ENCODE measurements around the gene UBASH3B.
A peak's percentile ranks its signal among the peaks of the same experiment; 100 is the strongest.

UBASH3B gene

DNA sequence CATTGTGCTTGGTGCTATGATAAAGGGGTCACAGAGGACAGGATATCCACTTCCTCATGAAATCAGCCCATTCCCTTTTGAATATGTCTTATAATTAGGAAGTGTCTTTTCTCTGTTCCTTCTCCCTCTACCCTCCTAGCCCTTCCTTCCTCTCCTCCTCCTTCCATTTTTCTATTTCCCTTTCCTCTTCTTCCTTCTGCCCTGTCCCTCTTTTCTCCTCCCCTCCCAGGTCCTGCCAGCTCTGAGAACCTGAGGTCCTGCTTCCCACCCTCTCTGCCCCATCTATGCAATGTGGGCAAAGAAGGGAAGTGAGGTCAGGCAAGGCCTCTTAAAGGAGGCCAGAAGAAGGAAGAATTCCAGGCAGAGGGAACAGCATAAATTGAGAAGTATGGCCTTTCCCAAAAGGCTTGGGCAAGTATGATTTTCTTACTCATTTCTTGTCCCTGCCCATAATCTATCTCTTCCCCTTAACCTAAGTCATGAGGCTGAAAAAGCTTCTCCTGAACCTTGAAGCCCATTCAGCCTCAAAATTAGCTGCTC lies 7.7 kb upstream of the UBASH3B start:
- DNase-seq: no peak

DNA sequence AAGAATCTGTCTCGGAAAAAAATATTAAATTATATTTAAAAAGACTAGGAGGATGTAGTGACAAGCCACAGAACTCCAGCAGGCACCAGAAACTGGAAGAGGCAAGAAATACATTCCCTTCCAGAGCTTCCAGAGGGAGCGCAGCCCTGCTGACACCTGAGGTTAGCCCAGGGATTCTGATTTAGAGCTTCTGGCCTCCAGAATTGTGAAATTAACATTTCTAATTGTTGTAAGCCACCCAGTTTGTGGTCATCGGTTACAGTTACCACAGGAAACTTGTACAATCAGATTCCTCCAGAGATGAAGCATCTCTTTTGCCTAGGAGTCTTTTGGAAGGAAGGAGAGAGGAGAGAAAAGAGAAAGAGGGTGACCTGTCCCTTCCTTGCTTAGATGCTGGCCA lies 6.4 kb upstream of the UBASH3B start:
- no peak for DNase-seq

DNA sequence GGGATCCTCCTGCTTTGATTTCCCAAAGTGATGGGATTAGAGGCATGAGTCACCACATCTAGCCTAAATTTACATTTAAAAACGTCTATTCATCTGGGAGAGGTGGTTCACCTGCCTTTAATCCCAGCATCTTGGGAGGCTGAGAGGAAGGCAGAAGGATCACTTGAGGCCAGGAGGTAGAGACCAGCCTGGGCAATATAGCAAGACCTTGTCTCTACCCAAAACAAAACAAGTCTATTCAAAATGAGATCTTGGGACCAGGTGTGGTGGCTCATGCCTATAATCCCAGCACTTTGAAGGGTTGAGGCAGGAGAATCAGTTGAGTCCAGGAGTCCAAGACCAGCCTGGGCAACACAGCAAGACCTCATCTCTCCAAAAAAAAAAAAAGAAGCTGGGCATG lies 4.9 kb upstream of the UBASH3B start:
- DNase-seq: no peak

DNA sequence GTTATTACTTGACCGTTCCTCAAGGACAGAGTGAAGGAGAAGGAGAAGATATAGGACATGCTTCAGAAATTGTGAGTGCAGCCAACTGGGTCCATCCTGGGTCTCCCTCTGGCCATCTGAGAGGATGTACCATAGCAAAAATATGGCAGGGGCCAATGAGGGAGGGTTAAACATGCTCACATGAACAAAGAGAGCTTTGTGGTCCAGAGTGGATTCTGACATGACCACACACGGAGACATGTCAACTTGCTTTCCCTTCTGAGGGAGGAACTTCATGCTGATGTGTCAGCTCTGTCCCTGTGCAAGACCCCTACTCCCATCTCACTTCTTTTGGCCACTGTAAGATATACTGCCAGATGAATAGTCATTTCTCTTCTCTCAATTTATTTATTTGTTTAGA lies 3.0 kb upstream of the UBASH3B start:
- DNase-seq: no peak

DNA sequence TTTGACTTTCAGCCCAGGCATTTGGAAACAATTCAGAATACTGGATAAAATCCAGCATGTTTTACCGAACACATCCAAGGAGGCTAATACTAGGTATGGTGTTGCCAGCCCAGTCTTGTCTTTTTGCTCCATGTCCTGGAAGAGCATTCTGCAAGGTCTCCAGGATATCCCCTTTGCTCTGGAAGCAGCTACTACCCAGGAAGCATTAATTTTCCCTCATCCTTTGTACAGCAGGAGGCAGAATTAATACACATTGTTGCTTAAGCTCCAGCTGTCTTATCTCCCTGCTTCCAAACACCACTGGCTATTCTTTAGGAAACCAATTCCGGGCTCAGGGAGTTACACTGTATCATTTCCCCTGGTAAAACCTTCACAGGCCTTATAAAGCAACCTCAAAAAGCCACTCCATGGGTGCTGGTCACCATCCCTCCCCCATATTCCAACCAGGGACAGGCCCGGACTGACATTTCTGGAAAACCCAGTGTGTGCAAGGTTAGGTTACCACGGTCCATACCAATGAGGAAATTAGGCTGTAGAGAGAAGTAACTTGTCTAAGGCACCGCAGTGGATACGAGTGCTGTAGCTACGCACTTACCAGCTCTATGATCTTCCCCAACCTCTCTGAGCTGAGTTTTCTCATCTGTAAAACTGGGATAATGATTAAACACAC lies 1.5 kb upstream of the UBASH3B start:
- DNase-seq: no peak

DNA sequence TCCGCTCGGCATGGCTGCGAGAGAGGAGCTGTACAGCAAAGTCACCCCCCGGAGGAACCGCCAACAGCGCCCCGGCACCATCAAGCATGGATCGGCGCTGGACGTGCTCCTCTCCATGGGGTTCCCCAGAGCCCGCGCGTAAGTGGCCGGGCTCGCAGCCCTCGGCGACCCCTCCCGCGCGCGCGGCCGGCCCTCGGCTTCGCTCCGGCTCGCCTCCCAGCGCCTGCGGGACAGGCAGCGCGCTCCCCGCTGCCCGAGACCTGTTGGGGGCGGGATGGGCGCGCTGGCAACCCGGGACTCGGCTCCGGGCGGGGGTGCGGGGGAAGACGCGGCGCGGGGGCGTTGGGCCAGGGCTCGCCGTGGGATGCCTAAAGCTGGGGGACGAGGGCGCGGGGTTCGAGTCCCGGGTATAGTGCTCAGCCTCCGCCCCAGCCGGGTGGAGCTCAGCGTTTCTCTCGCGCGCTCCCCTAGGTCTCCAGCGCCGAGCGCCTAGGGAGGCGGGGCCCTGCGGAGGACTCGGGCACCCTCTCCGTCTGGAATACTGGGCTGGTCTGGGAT lies 630 bp downstream of the UBASH3B start:
- peak; percentile 48 for DNase-seq

DNA sequence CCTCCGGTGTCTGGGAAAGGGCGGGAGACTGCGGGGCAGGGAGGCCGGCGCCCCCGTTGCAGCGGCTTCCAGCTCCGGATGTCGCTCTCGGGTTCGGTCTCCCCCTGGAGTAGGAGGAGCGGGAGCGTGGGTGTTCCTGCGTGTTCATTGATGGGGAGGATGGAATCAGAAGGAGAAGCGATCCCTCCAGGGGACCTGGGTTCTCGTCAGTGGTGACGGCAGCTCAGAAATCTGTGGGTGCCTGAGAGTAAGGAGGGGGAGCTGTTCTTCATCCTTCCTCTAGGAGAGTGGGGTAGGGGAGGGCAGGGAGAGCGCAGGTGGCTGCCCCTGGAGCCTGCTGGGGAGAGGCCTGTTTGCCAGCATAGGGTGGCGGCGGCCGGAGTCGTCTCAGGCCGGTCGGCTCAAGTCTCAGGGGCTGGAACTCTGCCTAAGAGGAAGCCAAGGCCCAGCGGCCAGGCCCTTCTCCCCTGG lies 1.1 kb downstream of the UBASH3B start:
- DNase-seq: peak; percentile 34

DNA sequence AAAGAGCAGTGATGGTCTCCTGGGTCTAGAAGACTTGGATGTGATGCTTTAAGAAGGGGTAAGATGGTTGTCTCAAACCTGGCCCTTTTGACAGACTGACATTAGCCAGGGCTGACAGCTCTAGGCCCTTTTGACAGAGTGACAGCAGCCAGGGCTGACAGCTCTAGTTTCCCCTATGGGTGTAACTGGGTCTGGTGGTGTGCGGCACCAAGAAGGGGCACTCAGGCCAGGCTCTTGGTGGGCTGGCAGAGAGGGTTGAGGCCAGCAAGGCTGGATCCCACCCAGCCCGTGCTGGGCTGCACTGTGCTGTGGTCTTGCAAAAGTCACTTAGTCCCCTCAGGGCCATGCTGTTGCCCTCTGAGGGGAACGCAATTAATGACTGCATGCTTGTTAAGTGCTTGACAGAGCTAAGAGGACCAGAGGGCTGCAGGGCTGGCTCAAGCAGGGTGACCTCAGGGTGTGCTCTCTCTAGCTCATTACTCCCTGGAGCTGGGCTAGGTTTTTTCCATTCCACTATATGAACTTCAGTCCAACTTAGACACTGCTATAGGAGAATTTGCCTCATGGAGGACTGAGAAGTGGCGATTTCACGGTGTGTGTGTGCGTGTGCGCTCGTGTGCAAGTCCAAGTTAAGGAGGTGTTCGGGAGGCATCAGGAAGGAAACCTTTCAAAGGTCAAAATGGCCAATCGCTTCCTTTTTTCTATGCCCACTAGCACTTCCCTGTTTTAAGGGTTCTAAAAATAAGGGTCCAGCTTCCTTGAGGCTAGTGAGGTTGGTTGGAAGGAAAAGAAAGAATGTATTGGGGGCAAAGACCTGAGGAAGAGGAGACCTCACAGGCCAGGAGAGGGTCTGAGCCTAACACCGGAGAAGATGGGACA lies 4.4 kb downstream of the UBASH3B start:
- DNase-seq: no peak

DNA sequence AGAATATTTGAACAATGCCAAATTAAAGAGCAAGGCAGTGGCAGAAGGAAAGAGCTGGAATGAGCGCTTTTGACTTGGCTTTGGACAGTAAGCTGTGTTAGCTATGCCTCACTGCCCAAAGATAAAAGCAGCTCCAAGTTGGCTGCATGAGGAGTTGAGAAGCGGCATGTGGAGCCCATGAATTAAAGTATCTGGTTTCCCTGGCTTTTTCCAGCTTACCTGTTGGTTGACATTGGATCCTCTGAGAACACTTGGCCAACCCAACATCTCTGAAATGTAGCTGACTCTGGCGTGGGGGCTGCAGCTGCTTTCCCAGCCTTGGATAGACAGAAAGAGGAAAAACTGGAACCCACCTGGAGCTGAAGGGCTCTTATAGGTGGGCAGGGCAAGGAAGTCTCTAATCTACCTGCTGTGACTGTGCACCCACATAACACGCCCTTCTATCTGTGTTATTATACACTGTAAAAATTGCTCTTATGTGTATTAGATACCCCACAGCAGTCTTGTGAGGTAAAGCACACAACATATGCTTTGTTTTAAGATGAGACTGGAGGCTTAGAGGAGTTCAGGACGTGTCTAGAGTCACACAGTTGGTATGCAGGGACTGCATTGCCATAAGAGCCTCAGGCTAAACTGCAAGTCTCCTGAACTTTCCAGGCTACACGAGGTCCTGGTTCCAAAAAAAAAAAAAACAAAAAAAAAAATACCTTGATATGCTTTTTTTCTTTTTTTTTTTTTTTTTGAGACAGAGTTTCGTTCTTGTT lies 5.8 kb downstream of the UBASH3B start:
- DNase-seq: no peak

DNA sequence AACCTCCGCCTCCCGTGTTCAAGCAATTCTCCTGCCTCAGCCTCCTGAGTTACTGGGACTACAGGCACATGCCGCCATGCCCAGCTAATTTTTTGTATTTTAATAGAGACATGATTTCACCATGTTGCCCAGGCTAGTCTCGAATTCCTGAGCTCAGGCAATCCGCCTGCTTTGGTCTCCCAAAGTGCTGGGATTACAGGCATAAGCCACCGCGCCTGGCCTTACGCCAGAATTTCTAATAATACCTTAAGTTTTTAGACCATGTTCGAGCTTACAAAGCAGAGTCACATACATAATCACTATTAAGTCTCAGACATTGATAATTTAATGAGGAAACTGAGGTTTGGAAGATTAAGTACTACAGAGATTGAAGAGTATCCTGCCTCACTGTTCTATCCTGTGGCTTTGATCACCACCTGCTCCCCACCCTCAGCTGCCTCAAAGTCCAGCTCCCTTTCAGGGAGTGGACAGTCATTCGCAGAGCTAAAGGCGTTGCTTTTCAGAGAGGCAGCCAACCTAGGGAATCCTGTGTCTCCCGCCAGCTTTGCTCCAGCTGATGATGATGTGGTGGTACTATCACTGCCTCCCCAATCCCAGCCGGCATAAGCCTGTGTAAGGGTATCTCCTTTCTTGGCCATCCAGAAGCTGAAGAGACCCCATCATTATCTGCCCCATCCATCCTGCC lies 7.7 kb downstream of the UBASH3B start:
- DNase-seq: no peak

DNA sequence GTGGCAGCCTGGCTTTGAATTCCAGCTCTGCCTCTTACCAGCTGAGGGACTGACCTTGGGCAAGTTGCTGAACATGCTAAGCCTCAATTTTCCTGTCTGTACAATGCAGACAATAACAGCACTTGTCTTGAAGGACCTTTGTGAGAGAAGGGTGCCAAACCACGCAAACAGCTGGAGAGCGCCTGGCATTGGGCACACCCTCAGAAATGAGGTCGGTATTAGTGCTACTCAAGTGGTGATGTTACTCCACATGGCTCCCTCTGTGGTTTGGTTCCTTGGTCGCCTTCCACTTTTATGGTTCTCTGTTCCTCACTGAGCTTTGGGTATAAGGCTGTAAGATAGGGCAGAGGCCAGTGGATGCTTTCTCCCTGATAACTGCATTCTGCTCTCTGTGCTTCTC lies 8.2 kb downstream of the UBASH3B start:
- DNase-seq: no peak

DNA sequence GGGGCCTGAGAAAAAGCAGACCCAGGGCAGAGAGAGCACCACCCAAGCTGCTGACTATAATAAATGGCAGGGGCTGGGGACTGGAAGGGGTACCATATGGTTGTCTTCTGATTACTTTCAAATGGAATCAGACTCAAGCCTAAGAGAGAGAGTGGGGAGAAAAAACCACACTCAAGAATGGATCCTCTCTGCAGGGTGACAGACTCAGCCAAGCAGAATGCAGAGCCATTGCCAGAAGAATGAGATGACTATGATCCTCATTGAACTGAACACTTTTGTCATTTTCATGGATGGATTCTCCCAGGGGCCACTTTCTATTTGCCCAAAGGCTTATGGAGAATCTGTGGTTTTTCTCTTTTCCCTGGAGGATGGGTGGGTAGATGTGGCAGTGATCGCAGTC lies 8.7 kb downstream of the UBASH3B start:
- no peak for DNase-seq

DNA sequence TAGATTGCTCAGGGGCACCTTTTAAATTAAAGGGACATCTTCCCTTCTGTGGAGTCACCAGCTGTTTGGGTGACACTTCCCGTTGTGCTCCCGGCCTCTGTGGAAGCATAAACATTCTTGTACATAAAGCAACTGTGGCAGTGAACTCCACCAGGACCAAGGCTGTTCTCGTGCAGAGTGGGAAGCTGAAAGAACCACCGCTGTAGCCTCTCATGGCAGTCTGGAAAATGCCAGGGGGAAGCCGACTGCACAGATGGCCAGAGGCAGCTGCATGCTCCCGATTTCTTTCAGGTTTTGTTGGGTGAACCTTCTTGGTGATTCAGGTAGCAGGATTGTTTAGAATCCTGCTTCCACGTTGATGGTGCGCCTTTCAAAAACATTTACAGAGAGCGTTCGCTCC lies 10.3 kb downstream of the UBASH3B start:
- no peak for DNase-seq

DNA sequence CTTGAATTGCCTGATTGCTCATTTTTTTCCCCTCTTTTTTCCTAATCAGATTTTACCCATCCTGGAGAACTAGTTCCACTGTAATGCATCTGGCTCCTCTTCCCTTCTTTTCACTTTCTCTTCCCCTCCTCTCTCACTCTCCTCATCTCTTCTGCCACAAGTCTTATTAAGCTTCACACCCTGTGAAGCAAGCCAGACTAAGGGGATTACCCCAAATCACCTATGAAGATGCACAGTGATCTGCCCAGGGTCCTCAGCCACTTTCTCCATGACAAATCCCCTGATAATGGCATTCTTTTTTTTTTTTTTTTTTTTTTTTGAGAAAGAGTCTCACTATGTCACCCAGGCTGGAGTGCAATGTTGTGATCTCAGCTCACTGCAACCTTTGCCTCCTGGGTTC lies 11.2 kb downstream of the UBASH3B start:
- DNase-seq: no peak

DNA sequence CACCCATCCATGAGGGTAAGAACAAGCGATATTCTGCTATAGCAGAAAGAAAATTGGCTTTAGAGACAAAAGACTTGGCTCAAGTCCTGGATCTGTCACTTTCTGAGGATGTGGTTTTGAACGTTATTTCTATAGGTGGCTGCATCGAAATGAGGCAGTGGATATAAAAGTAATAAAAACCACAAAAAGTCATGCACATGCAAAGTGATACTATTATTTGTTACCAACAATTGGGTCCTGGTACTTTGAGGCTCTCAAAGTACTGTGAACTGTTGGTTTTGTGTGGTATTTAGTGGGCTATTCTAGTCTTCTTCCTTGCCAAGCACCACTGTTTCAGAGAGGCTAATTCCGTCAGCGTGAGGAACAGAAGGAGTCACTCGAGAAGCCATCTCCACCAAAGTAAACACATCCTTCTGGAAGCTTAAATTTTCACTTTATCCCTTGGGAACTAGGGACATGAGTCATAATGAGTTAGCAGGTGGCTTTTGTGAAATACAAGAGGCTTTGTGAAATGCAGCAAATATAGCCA lies 13.1 kb downstream of the UBASH3B start:
- DNase-seq: no peak

DNA sequence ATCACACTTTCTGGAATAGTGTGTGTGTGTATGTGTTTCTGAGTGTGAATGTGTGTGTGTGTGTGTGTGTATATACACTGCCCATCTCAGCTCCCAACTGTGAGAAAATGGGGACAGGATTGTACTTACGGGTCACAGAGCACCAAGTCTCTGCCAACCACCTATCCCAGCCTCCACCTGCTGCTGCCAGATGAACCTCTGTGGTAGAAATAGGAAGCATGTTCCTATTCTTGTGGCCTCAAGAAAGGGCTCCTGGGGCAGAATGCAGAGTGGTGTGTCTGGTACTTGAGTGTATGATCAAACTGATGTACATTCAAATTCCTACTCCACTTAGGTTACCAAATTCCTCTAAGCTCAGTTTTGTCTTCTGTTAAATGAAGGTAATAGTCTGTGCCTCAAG lies 14.6 kb downstream of the UBASH3B start:
- no peak for DNase-seq

DNA sequence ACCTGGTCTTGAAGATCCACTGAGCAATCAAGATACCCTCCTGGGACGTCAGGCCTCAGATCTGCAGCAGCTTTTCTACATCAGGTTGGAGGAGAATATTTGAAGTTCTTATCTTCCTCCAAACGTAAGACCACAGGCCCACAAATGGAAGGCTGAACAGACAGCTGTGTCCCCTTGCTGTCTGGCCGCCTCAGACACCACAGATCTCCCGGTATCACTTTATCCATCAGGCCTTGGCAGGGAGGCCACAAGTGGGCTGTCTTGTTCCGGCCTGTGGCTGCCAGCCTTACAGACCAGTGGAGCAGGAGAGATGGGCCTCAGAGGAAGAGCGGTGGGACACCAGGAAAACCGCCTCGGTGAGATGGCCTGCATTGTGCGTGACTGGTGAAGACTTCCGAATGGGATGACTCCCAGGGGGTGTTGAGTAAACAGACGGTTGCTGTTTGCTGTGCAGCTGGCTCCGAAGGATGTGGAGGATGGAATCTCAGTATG lies 15.9 kb downstream of the UBASH3B start:
- no peak for DNase-seq

DNA sequence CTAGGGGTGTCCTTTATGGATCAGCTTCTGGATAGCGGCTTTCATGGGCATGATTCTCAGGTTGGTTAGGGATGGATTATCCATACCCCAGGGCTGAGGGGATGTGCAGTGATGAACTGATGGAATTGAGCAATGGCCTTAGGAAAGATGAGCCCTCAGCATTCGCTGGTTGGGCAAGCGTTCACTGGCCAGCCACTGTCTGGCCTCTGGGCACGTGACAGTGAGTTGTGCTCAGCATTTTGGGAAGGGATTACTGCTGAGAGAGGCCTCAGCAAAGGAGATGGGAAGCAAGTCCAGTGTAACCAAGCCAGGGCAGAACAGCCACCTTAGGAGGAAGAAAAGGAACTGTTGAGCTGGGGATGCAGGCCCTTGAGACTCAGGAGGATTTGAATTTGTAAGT lies 17.4 kb downstream of the UBASH3B start:
- DNase-seq: no peak

DNA sequence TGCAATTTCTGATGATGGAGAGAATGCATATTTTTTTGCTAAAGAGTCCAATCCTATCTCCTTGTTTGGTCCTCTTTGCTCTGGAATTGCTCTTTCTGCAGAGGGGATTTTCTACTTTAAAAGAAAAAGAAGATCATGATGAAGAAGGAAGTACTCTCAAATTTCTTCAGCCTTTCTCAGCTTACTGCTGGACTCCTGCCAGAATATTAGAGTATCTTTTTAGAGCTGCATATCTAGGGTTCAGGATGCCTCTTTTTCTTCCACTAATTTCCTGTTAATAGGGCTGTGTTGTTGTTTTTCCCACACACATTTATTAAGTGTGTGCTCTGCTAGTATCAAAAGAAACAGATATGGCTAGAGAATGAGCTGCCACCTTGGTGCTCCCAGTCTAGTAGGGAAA lies 18.2 kb downstream of the UBASH3B start:
- DNase-seq: no peak

DNA sequence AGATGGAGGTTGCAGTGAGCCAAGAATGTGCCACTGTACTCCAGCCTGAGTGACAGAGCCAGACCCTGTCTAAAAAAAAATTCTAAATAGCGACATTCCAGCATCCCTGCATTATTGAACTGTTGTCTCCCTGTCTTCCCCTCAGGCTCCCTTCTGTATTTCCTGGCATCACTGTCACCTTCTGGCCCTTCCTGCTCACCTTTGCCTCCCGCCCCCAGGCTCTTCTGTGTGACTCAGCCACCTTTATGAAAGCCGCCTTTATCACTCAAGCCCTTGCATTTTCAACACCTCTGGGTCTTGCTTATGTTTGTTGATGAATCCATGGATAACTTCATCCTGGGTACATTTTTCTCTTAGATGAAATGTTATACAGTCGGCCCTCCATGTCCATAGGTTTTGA lies 21.1 kb downstream of the UBASH3B start:
- no peak for DNase-seq

DNA sequence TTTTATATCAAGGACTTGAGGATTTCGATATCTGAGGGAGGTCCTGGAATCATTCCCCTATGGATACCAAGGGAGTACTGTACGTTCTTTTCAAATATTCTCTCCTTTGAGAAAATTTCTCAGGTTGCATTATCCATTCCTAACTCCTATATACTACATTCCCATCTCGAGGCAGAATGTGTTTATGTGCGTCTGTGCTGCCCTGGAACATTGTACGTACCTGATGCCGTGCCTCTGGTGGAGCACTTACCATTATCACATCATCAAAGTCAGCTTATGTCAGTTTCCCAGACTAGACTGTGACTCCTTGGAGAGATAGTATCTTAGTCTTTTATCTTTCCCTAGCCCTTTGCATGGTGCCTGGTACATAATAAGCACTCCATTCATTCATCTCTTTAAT lies 21.7 kb downstream of the UBASH3B start:
- DNase-seq: no peak

DNA sequence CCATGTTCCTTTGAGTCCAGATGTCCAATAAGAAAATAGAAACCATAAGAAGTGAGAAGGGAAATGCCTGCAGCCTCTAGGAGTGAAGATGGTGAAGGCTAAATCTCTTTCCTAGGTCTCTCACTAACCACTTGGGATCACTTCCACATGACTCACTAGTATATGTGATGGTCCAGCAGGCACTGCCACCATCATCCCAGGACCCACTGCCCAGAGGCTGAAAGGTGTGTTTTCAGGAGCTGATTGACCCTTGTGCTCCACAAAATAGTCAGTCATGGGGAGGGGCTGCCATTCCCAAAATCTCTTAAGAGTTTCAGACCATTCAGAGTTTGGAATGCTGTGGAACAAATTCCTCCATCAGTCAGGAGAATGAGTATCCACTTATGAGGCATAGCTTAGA lies 22.9 kb downstream of the UBASH3B start:
- DNase-seq: no peak

Data from stimulated activated naive CD4-positive, alpha-beta T cell treated with Interleukin-2 at 50 U/mL for 16 hours (primary cell).